PFSK-1 (cell line): ENCODE measurements around the gene DDX10.

Experiments used
- POLR2AphosphoS5 ChIP-seq: IDR thresholded peaks from 2 replicates; pipeline ENCODE4 v1.6.1; 2012; ENCODE audit warnings: low read depth, mild to moderate bottlenecking, control low read depth, low read length, moderate library complexity
- SIN3A ChIP-seq: IDR thresholded peaks from 2 replicates; pipeline ENCODE4 v1.6.1; 2012; ENCODE audit warnings: mild to moderate bottlenecking, low read length, moderate library complexity, borderline replicate concordance; ENCODE audit not compliant: insufficient read depth
- TAF1 ChIP-seq: IDR thresholded peaks from 2 replicates; pipeline ENCODE4 v1.6.1; 2012; ENCODE audit warnings: low read length, control low read depth, borderline replicate concordance; ENCODE audit not compliant: insufficient read depth

GRCh38 chr11:108672113-108672512 is 7.2 kb downstream of the DDX10 start:
- no peak for TF ChIP-seq TAF1
- no peak for TF ChIP-seq SIN3A
- no peak for TF ChIP-seq POLR2AphosphoS5
